Measurements from ENCODE around the gene SOD1. TPM values are rescaled to one million over a fixed set of nuclear protein-coding genes. Genes with fewer than 3 reads are reported as not detected.
A peak's percentile ranks its signal among the peaks of the same experiment; 100 is the strongest.
"Not testable (repeated sequence)": the region's sequence is repeated elsewhere in the genome, so short reads cannot be mapped to it uniquely, and the experiment has no call there.

The SOD1 gene
- polyA plus RNA-seq (ENCODE audit: insufficient read length in 4 of 4): 100 to 1,000 TPM; 213 to 288 (median 260) TPM

GRCh38 chr21:31659536-31660258 lies at the start of gene SOD1:
Gene SOD1 (plus strand): TSS chr21:31659693. CDS start chr21:31659770, 77 bp downstream.
- DNase-seq (ENCODE audit: low read depth in 4 of 4, low spot score in 3 of 4): peak; percentile 80 to 88 (median 84)

DNA sequence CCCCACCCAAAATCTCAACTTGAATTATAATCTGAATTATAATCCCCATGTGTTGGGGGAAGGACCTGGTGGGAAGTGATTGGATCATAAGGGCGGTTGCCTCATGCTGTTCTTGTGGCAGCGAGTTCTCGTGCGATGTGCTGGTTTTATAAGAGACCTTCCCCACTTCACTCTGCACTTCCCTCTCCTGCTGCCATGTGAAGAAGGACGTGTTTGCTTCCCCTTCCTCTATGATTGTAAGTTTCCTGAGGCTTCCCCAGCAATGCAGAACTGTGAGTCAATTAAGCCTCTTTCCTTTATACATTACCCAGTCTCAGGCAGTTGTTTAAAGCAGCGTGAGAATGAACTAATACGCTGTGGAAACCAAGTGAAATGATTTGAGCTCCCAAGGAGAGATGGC lies 48.0 kb upstream of the SOD1 start:
- DNase-seq (ENCODE audit: low read depth in 4 of 4, low spot score in 3 of 4): no peak

DNA sequence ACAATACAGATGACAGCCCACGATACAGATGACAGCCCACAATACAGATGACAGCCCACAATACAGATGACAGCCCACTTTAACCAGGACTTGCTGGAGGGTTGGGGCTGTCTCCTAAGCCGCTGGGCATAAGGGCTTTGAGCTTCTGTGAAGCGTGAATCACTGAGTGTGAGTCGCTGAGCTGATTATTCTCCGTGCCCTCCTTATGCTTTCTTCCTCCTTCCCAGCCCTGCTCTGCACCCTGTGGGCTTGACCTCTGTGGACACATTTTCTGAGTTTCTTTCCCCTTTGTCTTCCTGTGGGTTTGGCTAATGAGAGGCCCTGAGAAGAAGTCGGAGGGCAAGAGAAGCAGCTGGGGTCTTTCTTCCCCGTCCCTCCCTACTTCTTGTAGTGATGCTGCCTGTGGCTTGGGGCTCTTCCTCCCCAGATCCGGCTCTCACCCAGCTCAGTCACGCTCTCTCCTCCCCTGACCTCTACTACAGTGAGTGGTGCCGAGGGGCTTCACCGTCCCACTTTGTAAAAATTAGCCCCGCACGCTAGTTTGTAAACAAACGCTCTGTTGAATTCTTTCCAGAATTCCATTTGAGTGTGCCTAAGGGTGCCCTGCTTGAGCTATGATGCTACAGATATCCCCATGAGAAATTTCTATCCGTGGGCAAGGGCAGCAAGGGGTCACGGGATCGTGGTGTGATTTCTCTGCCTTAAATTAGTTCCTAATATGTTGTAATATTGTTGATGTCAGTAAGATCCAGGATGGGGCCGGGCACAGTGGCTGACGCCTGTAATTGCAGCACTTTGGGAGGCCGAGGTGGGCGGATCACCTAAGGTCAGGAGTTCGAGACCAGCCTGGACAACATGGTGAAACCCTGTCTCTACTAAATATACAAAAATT lies 46.4 kb upstream of the SOD1 start:
- no peak for DNase-seq (ENCODE audit: low read depth in 4 of 4, low spot score in 3 of 4)

DNA sequence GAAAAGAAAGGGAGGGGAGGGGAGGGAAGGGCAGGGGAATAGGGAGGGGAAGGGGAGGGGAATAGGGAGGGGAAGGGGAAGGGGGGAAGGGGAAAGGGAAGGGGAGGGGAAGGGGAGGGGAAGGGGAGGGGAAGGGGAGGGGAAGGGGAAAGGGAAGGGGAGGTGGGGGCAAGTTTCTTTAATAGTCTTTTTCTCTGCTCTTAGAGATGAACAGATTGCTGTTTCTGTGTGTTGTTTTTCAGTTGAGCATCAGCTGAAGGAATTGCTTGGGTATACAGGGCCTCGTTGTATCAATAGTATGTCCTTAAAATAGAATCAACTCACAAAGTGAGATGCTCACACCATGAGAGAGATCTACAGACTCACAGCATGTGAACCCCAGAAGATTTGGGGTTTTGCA lies 44.8 kb upstream of the SOD1 start:
- no peak for DNase-seq (ENCODE audit: low read depth in 4 of 4, low spot score in 3 of 4)

DNA sequence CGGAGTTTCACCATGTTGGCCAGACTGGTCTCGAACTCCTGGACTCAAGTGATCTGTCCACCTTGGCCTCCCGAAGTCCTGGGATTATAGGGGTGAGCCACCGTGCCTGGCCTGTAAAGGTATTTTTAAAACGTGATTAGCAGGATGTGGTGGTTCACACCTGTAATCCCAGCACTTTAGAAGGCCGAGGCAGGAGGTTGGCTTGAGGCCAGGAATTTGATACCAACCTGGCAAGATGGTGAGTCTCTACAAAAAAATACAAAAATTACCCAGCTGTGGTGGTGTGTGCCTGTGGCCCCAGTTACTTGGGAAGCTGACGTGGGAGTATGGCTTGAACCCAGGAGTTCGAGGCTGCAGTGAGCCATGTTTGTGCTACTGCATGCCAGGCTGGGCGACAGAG lies 43.3 kb upstream of the SOD1 start:
- DNase-seq (ENCODE audit: low read depth in 4 of 4, low spot score in 3 of 4): no peak

DNA sequence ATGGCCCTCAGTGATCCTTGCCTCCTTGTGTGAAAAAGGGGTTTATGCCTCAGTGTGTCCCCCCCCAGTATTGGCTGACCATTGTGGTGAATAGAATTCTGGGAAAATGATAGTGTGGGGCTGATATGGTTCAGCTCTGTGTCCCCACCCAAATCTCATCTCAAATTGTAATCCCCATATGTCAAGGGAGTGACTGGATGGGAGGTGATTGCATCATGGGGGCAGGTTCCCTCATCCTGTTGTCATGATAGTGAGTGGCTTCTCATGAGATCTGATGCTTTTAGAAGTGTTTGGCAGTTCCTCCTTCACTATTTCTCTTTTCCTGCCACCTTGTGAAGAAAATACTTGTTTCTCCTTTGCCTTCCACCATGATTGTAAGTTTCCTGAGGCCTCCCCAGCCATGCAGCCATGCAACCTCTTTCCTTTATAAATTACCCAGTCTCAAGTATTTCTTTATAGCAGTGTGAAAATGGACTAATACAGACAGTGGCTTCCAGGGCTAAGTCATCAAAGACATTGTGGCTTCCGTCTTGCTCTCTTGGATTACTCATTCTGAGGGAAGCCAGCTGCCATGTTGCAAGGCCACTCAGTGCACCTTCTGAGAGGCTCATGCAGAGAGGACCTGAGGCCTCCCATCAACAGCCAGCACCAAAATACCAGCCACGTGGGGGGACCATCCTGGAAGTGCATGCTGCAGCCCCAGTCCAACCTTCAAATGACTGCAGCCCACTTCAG lies 40.6 kb upstream of the SOD1 start:
- DNase-seq (ENCODE audit: low read depth in 4 of 4, low spot score in 3 of 4): no peak

DNA sequence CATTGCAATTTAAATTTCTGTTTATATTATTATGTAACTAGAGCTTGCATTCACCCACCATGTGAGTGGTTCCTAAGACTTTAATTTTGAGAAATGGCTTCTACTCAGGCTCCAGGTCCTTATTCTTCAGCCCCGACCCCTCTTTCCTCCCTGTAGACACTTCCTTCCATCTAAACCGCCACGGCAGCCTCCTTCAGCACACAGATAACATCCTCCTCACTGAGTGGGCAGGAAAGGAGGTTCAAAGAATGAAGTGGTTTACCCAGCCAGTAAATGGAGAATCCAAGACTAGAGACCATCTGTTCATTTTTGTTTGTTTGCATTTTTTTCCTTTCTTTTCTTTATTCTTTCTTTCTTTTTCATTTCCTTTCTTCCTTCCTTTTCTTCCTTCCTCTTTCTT lies 37.1 kb upstream of the SOD1 start:
- no peak for DNase-seq (ENCODE audit: low read depth in 4 of 4, low spot score in 3 of 4)

- DNase-seq (ENCODE audit: low read depth in 4 of 4, low spot score in 3 of 4): no peak
Measured at GRCh38 chr21:31623664-31624063, 35.8 kb upstream of the SOD1 start.

GRCh38 chr21:31624181-31624580 lies 35.3 kb upstream of the SOD1 start:
- no peak for DNase-seq (ENCODE audit: low read depth in 4 of 4, low spot score in 3 of 4)

DNA sequence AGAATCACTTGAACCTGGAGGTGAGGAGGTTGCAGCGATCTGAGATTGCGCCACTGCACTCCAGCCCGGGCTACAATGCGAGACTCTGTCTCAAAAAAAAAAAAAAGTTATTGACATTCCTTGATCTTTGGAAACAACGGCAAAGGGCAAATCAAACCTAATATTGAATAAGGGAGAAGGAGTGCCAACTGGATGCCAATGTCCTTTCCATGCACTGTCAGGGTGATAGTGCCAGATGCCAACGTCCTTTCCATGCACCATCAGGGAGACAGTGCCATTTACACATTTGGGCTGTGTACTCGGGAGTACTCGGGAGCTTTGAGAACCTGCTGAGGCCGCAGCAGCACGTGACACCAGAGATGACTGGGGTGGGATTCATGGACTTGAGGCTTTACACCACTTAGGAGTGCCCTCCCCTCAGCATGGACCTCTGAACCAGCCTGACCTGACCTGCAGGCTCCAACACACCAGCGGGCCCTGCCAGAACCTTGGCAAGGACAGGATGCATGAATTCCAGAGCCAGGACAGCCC lies 34.5 kb upstream of the SOD1 start:
- no peak for DNase-seq (ENCODE audit: low read depth in 4 of 4, low spot score in 3 of 4)

DNA sequence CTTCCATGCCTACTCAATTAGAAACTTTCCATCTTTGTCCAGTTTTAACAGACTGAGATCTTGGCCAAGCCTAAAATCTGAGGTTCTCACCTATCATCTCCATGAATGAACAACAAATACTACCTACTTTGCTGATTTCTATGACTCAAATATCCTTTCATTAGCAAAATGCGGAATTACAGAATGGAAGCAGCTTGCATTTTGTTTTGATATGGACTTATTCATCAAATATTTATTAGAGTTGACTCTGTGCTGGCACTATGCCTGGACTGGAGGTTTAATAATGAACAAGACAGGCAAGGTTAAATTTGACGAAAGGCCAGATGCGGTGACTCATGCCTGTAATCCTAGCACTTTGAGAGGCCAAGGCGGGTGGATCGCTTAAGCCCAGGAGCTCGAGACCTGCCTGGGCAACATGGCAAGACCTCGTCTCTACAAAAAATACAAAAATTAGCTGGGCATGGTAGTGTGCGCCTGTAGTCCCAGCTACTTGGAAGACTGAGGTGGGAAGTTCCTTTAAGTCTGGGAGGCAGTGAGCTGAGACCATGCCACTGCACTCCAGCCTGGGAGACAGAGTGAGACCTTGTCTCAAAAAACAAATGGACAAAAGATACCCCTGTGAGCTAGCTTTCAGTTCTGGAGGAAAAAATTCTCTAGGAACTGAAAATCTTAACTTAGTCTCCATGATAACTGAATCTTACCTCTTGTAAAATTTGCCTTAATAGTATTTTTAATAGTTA lies 29.4 kb upstream of the SOD1 start:
- DNase-seq (ENCODE audit: low read depth in 4 of 4, low spot score in 3 of 4): peak in 1 of 4 donors; percentile 12

DNA sequence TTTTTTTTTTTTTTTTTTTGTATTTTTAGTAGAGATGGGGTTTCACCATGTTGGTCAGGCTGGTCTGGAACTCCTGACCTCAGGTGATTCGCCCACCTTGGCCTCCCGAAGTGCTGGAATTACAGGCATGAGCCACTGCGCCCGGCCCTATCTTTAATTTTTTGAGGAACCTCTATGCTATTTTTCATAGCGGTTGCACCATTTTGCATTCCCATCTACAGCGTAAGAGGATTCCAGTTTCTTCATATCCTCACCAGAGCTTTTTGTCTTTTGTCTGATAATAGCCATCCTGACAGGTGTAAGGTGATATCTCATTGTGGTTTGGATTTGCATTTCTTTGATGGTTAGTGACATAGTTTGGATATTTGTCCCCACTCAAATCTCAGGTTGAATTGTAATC lies 27.6 kb upstream of the SOD1 start:
- not testable (repeated sequence) for DNase-seq (ENCODE audit: low read depth in 4 of 4, low spot score in 3 of 4)

GRCh38 chr21:31634993-31635392 lies 24.5 kb upstream of the SOD1 start:
- DNase-seq (ENCODE audit: low read depth in 4 of 4, low spot score in 3 of 4): no peak

DNA sequence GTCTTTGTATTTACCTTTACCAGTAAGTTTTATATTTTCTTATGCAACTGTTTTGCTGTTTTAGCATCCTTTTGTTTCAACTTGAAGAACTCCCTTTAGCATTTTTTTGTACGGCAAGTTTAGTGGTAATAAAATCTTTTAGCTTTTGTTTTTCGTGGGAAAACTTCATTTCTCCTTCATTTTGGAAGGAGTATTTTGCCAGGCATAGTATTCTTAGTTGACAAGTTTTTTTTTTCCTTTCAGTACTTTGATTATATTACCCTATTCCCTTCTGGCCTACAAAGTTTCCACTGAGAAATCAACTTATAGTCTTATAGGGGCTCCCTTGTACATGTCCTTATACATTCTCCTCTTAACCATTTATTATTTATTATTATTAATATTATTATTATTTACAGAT lies 22.6 kb upstream of the SOD1 start:
- DNase-seq (ENCODE audit: low read depth in 4 of 4, low spot score in 3 of 4): no peak

DNA sequence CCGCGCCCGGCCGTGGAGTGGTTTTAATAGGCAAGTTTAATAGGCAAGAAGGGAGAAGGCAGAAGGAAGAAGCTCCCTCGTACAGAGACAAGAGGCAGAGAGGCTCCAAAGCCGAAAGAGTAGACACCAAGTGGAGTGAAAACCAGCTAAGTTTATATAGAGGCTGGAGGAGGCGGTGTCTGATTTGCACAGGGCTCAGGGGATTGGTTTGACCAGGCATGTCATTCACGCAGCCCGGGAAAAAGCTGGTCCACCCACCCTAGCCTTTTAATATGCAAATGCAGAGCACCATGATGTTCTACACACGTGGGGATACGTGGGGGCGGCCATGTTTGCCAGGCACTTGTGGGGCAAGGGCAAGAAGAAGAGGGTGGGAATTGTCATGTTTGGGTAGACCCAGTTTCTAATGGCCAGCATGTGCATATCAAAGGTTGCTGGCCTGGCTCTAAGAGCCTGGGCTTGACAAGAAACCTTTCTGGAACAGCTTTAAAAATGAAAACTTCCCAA lies 18.0 kb upstream of the SOD1 start:
- DNase-seq (ENCODE audit: low read depth in 4 of 4, low spot score in 3 of 4): no peak

- DNase-seq (ENCODE audit: low read depth in 4 of 4, low spot score in 3 of 4): no peak
Measured at GRCh38 chr21:31644643-31645042, 14.8 kb upstream of the SOD1 start.

- no peak for DNase-seq (ENCODE audit: low read depth in 4 of 4, low spot score in 3 of 4)
Measured at GRCh38 chr21:31647650-31648049, 11.8 kb upstream of the SOD1 start.

DNA sequence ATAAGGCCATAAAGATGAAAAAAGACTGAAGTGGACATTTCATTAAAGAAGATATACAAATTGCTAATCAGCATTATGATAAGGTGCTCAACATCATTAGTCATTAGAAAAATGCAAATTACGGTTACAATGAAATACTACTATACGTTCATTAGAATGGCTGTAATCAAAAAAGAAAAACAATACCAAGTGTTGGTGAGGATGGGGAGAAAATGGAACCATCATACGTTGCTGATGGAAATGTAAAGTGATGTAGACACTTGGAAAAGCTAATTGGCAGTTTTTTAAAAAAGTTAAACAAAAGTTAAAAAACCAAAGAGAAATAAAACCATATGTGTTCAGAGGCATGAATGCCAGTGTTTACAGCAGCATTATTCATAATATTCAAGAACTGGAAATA lies 8.6 kb upstream of the SOD1 start:
- no peak for DNase-seq (ENCODE audit: low read depth in 4 of 4, low spot score in 3 of 4)

GRCh38 chr21:31651491-31651890 lies 8.0 kb upstream of the SOD1 start:
- not testable (repeated sequence) for DNase-seq (ENCODE audit: low read depth in 4 of 4, low spot score in 3 of 4)

DNA sequence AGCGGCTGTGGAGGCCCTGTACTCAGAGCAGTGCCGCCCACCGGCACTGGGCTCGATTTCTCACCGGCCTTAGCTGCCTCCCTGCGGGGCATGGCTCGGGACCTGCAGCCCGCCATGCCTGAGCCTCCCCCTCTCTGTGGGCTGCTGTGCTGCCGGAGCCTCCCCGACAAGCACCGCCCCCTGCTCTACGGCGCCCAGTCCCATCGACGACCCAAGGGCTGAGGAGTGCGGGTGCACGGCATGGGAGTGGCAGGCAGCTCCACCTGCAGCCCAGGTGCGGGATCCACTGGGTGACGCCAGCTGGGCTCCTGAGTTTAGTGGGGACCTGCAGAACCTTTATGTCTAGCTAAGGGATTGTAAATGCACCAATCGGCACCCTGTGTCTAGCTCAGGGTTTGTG lies 5.2 kb upstream of the SOD1 start:
- no peak for DNase-seq (ENCODE audit: low read depth in 4 of 4, low spot score in 3 of 4)
